ENCODE data around the gene LIMS2. TPM values are rescaled to one million over a fixed set of nuclear protein-coding genes. Genes with fewer than 3 reads are reported as not detected.

The LIMS2 gene
- total RNA-seq, 1 donor: 28.9 TPM

- TF ChIP-seq, protein P1, sequence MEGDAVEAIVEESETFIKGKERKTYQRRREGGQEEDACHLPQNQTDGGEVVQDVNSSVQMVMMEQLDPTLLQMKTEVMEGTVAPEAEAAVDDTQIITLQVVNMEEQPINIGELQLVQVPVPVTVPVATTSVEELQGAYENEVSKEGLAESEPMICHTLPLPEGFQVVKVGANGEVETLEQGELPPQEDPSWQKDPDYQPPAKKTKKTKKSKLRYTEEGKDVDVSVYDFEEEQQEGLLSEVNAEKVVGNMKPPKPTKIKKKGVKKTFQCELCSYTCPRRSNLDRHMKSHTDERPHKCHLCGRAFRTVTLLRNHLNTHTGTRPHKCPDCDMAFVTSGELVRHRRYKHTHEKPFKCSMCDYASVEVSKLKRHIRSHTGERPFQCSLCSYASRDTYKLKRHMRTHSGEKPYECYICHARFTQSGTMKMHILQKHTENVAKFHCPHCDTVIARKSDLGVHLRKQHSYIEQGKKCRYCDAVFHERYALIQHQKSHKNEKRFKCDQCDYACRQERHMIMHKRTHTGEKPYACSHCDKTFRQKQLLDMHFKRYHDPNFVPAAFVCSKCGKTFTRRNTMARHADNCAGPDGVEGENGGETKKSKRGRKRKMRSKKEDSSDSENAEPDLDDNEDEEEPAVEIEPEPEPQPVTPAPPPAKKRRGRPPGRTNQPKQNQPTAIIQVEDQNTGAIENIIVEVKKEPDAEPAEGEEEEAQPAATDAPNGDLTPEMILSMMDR (IDR thresholded peaks at IDR 0.05; ENCODE audit: insufficient read depth, low read depth, low read length): no peak
- no peak overlapping the region for H3K4me3 ChIP-seq (ENCODE audit: low read depth, low read length)
- no peak for DNase-seq (ENCODE audit: low read depth)
Observed at GRCh38 chr2:127609818-127610217, 65.5 kb downstream of the LIMS2 start.

DNA sequence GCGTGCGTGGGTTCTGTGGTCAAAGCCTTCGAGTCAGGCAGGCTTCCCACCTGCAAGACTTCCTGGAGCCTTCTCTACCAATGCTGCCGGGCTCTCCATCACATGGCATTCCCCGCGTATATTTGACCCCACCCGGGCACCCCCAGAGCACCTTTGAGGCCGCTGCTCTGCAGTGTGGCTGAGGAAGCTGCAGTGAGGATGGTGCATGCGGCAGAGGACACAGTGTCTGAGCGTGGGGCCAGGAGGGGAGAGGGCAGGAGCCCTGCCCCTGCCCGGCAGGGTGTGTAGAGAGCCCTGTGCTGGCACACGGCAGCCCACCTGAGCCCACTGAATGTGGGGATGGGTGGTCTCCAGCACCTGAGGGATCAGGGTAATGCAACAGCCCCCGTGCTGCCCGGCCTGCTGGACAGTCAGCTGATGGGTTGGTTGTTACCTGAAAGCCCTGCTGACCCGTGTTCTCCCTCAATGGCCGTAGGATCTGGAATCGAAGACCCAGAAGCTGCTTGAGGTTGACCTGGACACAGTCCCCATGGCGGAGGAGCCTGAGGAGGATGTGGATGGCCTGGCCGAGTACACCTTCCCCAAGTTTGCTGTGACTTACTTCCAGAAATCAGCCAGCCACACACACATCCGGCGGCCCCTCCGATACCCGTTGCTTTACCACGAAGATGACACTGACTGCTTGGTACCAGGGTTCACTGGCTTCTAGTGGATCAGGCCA is 66.1 kb downstream of the LIMS2 start:
- TF ChIP-seq, protein P1 (IDR thresholded peaks at IDR 0.05; ENCODE audit: insufficient read depth, low read depth, low read length): no peak
- DNase-seq (ENCODE audit: low read depth): no peak
- no peak overlapping the region for H3K4me3 ChIP-seq (ENCODE audit: low read depth, low read length)

DNA sequence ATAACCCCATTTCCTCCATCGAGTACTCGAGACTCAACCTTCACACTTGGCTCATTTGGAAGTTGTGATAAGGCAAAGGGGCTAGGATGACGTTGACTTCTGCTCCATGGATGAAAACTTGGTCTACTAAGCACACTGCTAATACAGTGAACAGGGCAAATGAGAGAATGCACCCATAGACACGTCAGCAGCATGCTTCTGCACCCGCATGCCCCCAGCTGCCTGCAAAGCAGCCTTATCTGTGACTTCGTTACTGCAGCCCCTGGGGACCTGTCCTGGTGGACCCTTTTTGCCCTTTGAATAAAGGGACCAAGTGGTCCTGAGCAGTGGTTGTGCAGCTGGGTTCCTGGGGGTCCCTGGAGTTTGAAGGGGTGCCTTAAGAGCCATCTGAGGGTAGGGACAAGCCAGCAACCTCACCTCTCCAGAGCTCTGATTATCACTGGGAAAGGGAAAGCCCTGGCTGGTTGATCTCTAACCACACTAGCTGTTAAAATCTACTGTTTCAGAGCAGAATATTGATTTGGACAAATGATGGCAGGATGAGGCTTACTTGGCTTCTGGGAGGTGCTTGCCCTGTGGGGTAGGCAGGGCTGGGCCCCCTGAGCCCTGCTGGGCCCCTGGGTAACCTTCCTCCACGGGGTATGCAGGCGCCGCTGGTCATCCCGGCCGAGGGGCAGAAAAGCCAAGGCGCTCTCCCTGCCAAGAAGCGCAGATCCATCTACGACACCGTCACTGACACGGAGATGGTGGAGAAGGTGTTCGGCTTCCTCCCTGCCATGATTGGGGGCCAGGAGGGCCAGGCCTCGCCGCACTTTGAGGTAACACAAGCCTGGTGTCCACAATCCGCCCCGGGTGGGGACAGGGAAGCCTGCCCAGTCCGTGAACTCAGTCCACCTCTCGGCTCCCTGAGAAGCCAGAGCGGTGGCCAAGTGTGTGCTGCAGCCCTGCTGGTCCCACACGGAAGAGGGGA is 67.0 kb downstream of the LIMS2 start:
- H3K4me3 ChIP-seq (ENCODE audit: low read depth, low read length): no peak overlapping the region
- DNase-seq (ENCODE audit: low read depth): no peak
- TF ChIP-seq, protein P1 (IDR thresholded peaks at IDR 0.05; ENCODE audit: insufficient read depth, low read depth, low read length): no peak

- TF ChIP-seq, protein P1 (IDR thresholded peaks at IDR 0.05; ENCODE audit: insufficient read depth, low read depth, low read length): no peak
- no peak overlapping the region for H3K4me3 ChIP-seq (ENCODE audit: low read depth, low read length)
- DNase-seq (ENCODE audit: low read depth): no peak
Observed at GRCh38 chr2:127607399-127607908, 67.9 kb downstream of the LIMS2 start.

DNA sequence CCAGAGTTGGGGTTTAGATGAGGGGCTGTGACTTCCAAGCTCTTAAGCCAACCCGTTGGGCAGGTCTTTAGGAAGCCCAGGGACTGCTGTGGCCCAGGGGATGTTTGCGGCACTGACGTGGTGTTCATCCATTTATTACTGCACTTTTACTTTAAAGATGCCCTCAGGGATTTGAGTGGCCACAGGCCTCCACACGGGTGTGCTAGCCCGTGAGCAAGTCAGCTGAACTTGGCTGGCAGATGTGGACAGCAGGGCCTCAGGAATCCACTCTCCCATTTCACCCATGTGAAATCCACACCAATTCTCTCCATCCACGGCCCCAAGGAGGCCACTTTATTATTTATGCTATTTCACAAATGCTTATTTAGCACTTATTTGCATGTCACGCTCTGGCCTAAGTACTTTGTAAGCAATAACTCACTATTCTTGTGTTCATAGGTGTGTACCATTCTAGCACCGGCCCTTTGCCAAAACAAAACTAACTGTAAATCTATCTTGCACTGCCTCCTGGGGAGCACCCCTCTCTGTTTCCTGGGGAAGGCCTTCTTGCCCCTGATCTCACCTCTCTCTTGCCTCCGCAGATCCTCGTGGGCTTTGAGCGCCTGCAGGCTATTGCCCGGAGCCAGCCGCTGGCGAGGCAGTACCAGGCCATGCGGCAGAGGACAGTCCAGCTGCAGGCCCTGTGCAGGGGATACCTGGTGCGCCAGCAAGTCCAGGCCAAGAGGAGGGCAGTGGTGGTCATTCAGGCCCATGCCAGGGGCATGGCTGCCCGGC is 68.5 kb downstream of the LIMS2 start:
- TF ChIP-seq, protein P1 (IDR thresholded peaks at IDR 0.05; ENCODE audit: insufficient read depth, low read depth, low read length): no peak
- no peak for DNase-seq (ENCODE audit: low read depth)

DNA sequence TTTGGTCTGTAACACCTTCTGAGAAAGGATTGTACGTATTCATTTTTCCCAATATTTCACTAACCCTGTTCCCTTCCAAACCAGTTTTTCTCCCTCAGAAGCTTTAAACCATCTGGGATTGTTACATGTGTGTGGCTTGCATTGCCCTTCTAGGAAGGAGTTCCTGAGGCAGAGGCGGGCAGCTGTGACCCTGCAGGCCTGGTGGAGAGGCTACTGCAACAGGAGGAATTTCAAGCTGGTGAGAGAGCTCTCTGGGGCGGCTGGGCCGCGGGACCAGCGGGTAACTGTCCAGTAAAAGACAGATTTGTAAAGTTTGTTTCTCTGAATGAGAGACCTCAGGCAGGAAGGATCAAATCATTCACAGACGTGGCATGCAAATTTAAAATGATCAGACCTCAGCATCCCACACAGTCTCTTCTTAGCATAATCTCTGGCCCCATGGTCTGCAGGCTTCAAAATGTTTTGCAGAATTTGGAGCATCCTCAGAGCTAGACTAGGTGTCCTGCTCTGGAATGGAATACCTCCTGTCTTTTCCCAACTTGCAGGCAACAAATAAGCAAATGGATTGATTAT is 69.6 kb downstream of the LIMS2 start:
- DNase-seq (ENCODE audit: low read depth): no peak
- H3K4me3 ChIP-seq (ENCODE audit: low read depth, low read length): no peak overlapping the region
- TF ChIP-seq, protein P1 (IDR thresholded peaks at IDR 0.05; ENCODE audit: insufficient read depth, low read depth, low read length): no peak

More for the DNA sequence above, 68.5 kb downstream of the LIMS2 start:
- H3K4me3 ChIP-seq (ENCODE audit: low read depth, low read length): no peak overlapping the region

Measured in fibroblast of villous mesenchyme (primary cell).